HG02852 (cell line): Measurements from ENCODE around the gene RRM2.

Experiments used
- ATAC-seq: cut with Tn5 transposase; IDR thresholded peaks from one replicate; pipeline ENCODE4 v1.9.1; 2021; ENCODE audit warnings: mild to moderate bottlenecking, moderate library complexity; ENCODE audit not compliant: unreplicated experiment

The RRM2 gene

DNA sequence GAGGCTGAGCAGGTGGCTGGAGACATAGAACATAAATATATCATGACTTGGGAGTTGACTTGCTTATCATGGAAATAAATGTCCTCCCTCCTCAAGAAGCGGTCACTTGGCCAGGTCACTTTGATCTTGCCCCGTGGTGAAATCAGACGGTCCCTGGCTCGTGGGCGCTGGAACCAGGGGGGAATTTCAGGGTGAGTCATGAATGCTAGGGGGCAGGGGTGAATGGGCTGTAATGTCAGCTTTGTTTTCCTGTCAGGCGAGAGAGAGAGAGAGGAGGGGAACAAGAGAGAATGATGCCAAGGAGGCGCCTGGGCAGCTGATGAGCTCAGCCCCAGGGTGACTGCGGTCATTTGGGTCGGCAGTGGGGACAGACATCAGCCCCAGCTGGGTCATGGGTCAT lies 47.7 kb downstream of the RRM2 start:
- ATAC-seq, result no peak

- ATAC-seq, result no peak
Measured at GRCh38 chr2:10171006-10171800, 48.7 kb downstream of the RRM2 start.

DNA sequence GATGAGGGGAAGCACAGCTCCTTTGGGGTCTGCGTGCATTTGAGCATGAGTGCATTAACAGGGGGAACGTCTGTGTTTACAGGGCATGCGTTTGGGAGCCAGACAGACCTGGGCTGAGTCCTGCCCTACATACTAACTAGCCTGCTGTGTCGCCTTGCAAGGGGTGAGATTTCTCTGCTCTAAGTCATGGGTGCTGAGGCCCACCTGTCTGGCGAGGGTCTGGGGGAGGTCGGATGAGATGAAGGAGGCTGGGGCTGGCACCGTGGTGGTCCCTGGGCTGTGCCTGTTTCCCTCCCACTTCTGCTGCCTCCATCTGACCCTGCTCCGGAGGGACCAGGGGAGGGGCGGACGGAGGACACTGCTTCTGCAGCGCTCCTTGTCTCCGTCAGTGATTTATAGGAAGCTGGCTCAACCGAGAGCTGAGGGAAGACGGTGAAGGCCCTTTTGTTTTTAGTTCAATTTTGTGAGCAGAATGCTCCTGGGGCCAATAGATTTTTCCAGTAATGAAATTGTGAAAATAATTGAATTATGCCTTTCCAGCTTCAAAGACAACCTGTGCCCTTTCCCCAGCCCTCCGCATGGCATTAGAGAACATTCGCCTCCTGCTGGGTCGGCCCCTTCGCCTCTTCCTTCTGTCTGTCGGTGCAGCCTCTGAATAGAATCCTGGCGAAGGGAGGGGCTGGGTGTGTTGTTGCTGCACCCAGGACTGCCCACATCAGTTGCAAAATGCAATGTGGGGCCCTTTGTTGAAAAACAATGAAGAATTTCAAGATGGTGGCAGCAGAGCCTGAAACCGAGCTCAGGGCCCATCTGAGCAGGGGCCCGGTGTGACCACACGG lies 49.7 kb downstream of the RRM2 start:
- ATAC-seq, result no peak

- no peak for ATAC-seq
Measured at GRCh38 chr2:10173258-10174005, 50.9 kb downstream of the RRM2 start.

DNA sequence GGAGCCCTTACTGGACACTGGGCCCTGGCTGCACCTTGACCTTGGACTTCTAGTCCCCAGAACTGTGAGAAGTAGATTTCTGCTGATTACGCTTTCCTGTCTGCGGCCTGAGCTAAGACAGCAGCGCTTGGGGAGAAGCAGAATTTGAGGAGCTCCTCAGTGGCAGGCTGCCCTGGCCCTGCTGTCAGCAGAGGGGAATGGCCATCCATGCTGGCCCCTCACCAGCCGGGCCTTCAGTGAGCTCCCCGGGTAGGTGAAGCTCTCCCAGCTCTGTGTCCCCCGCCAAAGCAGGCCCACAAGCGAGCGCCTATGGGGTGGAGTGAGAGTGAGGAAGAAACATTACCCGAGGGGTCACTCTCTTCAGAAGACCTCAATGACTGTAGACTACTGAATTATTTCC lies 51.6 kb downstream of the RRM2 start:
- no peak for ATAC-seq

DNA sequence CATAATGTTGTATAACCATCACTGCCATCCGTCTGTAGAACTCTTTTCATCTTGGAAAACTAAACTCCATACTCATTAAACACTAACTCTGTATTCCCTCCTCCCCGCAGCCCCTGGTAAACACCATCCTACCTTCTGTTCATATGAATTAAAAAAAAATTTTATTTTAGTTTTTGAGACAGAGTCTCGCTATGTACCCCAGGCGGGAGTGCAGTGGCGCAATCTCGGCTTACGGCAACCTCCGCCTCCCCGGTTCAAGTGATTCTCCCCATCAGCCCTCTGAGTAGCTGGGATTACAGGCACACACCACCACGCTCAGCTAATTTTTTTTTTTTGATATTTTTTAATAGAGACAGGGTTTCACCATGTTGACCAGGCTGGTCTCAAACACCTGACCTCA lies 52.9 kb downstream of the RRM2 start:
- ATAC-seq, result no peak

DNA sequence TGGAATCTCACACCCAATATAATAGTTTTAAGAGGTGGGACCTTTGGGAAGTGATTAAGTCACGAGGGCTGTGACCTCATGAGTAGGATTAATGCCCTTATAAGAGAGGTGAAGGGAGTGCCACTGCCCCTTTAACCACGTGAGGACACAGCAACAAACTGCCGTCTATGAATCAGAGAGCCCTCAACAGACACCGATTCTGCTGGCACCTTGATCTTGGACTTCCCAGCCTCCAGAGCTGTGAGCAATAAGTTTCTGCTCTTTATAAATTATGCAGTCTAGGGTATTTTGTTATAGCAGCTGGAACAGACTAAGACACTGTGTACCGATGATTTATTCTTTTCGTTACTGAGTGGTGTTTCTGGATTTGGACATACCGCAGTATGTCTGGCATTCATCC lies 56.2 kb downstream of the RRM2 start:
- ATAC-seq, result no peak

DNA sequence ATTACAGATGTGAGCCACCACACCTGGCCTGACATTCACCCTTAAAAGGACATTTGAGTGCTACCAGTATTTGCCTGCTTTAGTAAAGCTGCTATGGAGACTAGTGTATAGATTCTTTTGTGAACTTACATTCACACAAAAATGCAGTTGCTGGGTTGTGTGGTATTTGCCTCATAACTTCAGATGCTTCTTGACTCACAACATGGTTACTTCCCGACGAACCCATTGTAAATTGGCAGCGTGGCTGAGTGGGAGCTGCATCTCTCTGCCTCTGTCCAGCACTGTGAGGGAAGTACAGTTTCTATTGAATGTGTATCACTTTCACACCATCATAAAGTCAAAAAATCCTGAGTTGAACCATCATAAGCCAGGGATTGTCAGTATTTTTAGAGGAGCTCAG lies 56.9 kb downstream of the RRM2 start:
- no peak for ATAC-seq

DNA sequence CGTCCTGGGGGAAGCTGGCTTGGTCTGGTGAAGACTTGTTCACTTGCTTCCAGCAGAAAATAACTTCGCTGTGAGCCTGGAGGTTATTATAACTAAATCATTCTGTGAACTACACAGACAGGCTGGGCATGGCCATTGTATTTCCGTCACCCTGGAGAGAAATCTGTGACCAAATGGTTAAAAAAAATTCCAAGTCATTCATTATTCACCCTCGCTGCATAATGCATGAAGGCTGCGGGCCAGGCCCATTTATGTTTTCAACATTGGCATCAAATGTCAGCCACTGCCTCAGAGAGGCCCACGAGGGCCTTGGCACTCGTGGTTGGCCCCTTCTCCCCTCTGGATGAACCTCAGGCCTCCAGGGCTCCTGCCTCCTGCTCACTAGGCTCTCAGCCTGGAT lies 57.7 kb downstream of the RRM2 start:
- ATAC-seq, result no peak
